NOMO-1 treated with DMSO at 0.1 percent for 48 hours (cell line): Measurements from ENCODE around the gene PRX.
A peak's percentile ranks its signal among the peaks of the same experiment; 100 is the strongest.
"Not testable (repeated sequence)": the region's sequence is repeated elsewhere in the genome, so short reads cannot be mapped to it uniquely, and the experiment has no call there.

ENCODE experiments used
- DNase-seq: peaks from one replicate; lab custom pipeline; 2025; ENCODE audit not compliant: unreplicated experiment; lab: John Stamatoyannopoulos, UW

Gene PRX, protein sequence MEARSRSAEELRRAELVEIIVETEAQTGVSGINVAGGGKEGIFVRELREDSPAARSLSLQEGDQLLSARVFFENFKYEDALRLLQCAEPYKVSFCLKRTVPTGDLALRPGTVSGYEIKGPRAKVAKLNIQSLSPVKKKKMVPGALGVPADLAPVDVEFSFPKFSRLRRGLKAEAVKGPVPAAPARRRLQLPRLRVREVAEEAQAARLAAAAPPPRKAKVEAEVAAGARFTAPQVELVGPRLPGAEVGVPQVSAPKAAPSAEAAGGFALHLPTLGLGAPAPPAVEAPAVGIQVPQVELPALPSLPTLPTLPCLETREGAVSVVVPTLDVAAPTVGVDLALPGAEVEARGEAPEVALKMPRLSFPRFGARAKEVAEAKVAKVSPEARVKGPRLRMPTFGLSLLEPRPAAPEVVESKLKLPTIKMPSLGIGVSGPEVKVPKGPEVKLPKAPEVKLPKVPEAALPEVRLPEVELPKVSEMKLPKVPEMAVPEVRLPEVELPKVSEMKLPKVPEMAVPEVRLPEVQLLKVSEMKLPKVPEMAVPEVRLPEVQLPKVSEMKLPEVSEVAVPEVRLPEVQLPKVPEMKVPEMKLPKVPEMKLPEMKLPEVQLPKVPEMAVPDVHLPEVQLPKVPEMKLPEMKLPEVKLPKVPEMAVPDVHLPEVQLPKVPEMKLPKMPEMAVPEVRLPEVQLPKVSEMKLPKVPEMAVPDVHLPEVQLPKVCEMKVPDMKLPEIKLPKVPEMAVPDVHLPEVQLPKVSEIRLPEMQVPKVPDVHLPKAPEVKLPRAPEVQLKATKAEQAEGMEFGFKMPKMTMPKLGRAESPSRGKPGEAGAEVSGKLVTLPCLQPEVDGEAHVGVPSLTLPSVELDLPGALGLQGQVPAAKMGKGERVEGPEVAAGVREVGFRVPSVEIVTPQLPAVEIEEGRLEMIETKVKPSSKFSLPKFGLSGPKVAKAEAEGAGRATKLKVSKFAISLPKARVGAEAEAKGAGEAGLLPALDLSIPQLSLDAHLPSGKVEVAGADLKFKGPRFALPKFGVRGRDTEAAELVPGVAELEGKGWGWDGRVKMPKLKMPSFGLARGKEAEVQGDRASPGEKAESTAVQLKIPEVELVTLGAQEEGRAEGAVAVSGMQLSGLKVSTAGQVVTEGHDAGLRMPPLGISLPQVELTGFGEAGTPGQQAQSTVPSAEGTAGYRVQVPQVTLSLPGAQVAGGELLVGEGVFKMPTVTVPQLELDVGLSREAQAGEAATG (N-terminal part only)

GRCh38 chr19:40413291-40413845, at the start of gene PRX:
TSS of gene PRX (minus strand) at chr19:40413378. CDS start at chr19:40407932, 5,446 bp downstream.
- DNase-seq: no peak

DNA sequence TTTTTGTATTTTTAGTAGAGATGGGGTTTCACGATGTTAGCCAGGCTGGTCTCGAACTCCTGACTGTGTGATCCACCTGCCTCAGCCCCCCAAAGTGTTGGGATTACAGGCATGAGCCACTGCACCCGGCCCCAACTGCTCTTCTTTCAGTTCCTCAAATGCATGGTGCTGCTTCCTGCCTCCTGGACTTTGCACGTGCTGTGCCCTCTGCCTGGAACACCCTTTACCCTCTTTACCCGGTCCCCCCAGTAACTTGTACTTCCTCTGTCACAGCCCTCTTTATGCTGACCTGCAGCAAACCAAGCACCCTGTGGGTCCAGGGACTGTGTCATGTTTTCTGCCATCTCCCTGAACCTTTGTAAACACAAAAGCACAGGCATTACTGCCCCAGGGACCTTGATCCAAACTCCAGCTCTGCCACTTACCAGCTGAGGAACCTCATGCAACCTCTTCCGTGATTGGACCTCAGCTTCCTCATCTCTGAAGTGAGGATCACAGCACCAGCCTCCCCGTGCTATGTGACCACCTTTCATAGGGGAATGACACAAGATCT, 48.6 kb upstream of the PRX start:
- peak; percentile 62 for DNase-seq

DNA sequence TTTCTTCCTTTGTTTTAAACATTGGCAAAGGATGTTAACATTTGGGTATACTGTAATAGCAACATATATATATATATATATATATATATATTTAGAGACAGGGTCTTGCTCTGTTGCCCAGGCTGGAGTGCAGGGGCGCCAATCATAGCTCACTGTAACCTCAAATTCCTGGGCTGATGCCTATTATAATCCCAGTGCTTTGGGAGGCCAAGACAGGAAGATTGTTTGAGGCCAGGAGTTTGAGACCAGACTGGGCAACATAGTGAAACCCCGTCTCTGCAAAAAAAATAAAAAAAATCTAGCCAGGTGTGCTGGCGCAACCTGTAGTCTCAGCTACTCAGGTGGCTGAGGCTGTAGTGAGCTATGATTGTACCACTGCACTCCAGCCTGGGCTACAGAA, 47.0 kb upstream of the PRX start:
- no peak for DNase-seq

- DNase-seq: no peak
These were observed 45.4 kb upstream of the PRX start for GRCh38 chr19:40458597-40458974.

DNA sequence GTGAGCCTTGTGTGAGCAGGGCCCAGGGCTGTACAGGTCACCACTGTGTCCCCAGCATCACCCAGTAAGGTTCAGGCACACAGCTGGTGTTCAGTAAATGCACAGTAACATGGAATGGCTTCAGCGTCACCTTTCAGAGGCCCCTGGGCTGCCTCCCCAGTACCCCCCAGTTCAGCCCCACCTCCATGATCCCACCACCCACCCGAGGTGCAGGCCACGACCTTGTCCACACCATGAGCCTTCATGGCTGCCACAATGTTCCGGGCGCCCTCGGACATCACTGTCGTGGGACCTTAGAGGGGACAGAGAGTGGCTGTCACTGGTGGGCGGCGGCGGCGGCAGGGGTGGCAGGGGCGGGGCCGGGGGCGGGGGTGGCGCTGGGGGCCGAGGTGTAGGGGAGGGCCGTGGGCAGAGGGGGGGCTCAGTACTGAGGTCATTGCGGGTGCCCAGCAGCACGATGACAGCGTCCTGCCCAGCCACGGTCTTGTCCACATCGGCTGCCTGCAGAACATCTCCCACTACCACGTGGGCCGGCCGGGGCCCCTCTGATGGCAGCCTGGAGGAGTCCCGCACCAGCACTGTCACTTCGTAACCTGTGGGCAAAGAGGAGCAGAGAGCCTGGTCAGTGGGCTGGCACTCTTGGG, 44.9 kb upstream of the PRX start:
- no peak for DNase-seq

GRCh38 chr19:40457048-40457447, 43.9 kb upstream of the PRX start:
- no peak for DNase-seq

GRCh38 chr19:40453943-40454342, 40.8 kb upstream of the PRX start:
- not testable (repeated sequence) for DNase-seq

GRCh38 chr19:40453151-40453735, 40.1 kb upstream of the PRX start:
- DNase-seq: no peak

- DNase-seq: no peak
These were observed 38.8 kb upstream of the PRX start for GRCh38 chr19:40452016-40452415.

DNA sequence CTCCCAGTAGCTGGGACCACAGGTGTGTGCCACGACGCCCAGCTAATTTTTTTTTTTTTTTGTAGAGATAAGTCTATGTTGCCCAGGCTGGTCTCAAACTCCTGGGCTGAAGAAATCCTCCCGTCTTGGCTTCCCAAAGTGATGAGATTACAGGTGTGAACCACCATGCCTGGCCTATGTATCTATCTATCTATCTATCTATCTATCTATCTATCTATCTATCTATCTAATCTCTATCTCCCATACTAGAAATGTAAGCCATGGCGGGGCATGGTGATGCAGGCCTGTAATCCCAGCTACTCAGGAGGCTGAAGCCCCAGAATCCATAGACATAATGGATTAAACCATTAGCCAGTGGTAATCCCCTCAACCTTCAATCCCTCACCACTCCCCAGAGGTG, 37.5 kb upstream of the PRX start:
- DNase-seq: no peak

- no peak for DNase-seq
These were observed 36.3 kb upstream of the PRX start for GRCh38 chr19:40449506-40449905.

DNA sequence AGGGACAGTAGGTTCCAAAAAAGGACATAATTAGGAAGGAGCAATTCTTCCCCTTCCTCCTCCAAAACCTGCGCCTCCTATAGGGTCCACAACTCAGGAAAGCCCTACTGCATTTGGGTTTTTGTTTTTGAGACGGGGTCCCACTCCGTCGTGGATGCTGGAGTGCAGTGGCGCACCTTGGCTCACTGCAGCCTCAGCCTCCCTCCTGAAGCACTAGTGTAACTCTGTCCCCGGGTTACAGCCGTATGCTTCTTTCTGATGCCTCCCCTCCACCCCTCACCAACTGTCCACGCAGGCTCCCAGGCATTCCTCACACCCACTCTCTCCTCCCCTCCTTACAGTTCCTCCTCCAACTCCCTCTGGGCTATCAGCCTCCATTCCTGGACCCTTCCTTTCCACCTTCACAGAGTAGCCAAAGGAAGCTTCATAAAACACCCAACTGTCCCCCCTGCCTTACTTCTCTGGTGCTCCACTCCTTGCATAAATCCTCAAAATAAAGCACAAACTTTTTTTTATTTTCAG, 33.1 kb upstream of the PRX start:
- no peak for DNase-seq

DNA sequence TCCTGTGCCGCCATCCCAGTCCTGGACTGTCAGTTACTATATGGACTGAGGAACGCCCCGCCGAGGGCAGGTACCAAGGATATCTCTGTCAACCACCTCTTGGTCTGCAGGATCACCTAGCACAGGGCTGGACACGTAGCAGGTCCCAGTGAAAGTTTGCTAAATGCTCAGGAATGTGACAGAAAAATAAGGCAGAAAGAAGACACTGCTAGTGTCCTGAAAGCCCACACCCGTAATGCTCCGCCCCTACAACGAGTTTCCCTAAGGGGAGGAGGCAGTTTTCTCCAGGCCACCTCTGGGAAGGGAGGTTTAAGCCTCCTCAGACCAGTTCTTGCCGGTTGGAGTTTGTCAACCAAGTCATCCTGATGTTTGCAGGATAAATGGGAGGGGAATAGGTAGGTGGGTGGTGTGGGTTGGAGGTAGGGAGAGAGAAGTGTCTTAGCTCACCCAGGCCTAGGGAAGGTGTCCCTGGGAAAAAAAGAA, 32.6 kb upstream of the PRX start:
- no peak for DNase-seq

DNA sequence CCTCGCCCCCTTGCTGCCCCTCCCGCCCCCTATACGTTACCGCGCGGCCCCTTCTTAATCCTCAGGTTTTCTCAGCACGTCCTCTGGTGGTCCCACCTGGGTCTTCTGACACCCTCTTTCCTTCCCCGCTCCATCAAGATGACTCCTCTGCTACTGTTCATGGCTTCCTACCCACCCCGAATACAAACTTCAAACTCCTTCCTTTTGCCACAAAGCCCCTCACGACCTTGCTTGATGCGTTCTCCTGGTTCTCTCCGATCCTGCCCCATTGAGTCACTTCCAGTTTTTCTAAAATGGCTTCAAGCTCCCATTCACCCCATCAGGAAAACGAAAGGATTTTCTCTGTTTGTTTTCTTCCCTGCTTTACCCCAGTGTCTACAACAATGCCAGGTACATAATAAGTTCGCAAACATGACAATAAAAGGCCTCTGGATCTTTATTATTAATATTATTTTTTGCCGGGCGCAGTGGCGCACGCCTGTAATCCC, 31.7 kb upstream of the PRX start:
- DNase-seq: no peak

- peak; percentile 96 for DNase-seq
These were observed 31.0 kb upstream of the PRX start, which contains the start of gene SERTAD3 for GRCh38 chr19:40444000-40444824. TSS of gene SERTAD3 (minus strand) at chr19:40444335. CDS start at chr19:40442080, 2,255 bp downstream.

DNA sequence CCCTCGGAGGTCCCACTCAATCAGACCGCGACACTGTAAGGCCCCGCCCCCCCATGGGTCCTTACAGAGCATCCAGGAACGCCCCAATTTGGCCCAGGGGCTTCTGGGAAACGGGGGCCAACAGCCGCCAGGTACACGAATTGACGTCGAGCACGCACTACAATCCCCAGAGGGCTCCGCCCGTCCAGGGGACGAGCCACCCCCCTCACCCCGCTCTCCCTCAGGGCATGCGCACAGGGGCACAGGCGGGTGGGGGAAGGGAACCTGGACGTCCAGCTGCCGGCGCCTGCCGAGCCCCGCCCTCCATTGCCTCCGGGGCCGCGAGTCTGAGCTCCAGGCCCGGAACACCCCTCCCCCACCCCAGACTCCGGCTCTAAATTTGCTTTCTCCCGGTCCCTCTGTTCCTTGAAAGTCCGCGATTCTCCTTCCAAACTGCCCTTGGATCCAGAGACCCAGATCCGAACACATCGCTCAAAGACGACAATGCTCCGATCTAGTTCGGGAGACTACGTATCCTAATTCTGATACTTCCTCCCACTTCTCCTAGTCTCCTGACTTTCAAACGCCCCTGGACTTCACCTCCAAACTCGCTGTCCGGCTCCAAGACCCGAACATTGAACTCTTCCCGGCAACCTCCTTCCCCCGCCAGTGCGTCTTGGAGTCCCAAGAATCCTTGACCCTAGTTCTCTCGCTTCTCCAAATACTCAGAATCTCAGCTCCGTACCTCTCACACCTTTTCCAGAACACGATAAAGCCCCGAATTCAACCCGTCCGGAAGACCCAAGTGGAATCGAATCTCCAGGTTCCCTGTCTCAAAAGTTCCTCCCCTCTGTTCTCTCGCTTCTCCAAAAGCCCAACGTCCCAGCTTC, 30.2 kb upstream of the PRX start:
- peak; percentile 99 for DNase-seq

- DNase-seq: no peak
These were observed 29.4 kb upstream of the PRX start for GRCh38 chr19:40442328-40443130.
